HG03571 (cell line): ENCODE results near the gene KEAP1.
"Not testable (repeated sequence)": the region's sequence is repeated elsewhere in the genome, so short reads cannot be mapped to it uniquely, and the experiment has no call there.

ENCODE experiments used
- ATAC-seq: cut with Tn5 transposase; IDR thresholded peaks from one replicate; pipeline ENCODE4 v1.9.1; 2021; ENCODE audit not compliant: unreplicated experiment

KEAP1 gene

GRCh38 chr19:10503002-10503789, at the start of gene KEAP1:
TSS of gene KEAP1 (minus strand) at chr19:10503356. CDS start at chr19:10500033, 3,323 bp downstream.
- peak; percentile 18 for ATAC-seq

- no peak for ATAC-seq
These were observed 49.4 kb upstream of the KEAP1 start for GRCh38 chr19:10552510-10553053.

- ATAC-seq: no peak
These were observed 48.6 kb upstream of the KEAP1 start for GRCh38 chr19:10551698-10552301.

- not testable (repeated sequence) for ATAC-seq
These were observed 47.9 kb upstream of the KEAP1 start for GRCh38 chr19:10551006-10551405.

GRCh38 chr19:10550336-10550735, 47.2 kb upstream of the KEAP1 start:
- ATAC-seq: no peak

GRCh38 chr19:10549733-10550132, 46.6 kb upstream of the KEAP1 start:
- no peak for ATAC-seq

- ATAC-seq: no peak
These were observed 45.7 kb upstream of the KEAP1 start for GRCh38 chr19:10548746-10549276.

GRCh38 chr19:10546817-10547216, 43.7 kb upstream of the KEAP1 start:
- no peak for ATAC-seq

- ATAC-seq: no peak
These were observed 41.6 kb upstream of the KEAP1 start for GRCh38 chr19:10544753-10545251.

- ATAC-seq: peak; percentile 19
These were observed 41.1 kb upstream of the KEAP1 start for GRCh38 chr19:10544242-10544752.

- ATAC-seq: peak; percentile 48
These were observed 40.5 kb upstream of the KEAP1 start, which contains the start of gene ATG4D for GRCh38 chr19:10543420-10544241. TSS of gene ATG4D (plus strand) at chr19:10543904. CDS start at chr19:10544091, 187 bp downstream.

GRCh38 chr19:10543059-10543419, 39.9 kb upstream of the KEAP1 start:
- no peak for ATAC-seq

- ATAC-seq: not testable (repeated sequence)
These were observed 35.9 kb upstream of the KEAP1 start for GRCh38 chr19:10539016-10539415.

GRCh38 chr19:10538204-10538983, 35.2 kb upstream of the KEAP1 start:
- ATAC-seq: no peak

- ATAC-seq: no peak
These were observed 34.5 kb upstream of the KEAP1 start for GRCh38 chr19:10537668-10538067.

GRCh38 chr19:10535613-10536012, 32.5 kb upstream of the KEAP1 start:
- ATAC-seq: no peak

GRCh38 chr19:10533646-10534386, 30.7 kb upstream of the KEAP1 start:
- ATAC-seq: no peak

GRCh38 chr19:10532457-10532856, 29.3 kb upstream of the KEAP1 start:
- ATAC-seq: no peak

GRCh38 chr19:10526887-10527286, 23.7 kb upstream of the KEAP1 start:
- not testable (repeated sequence) for ATAC-seq
